Measurements from ENCODE around the gene OLFM2. TPM values are rescaled to one million over a fixed set of nuclear protein-coding genes. Genes with fewer than 3 reads are reported as not detected.
"Not testable (repeated sequence)": the region's sequence is repeated elsewhere in the genome, so short reads cannot be mapped to it uniquely, and the experiment has no call there.

OLFM2 gene
- total and polyA plus RNA-seq, 8 donors: 2.4 to 27.4 (median 8.7) TPM

DNA sequence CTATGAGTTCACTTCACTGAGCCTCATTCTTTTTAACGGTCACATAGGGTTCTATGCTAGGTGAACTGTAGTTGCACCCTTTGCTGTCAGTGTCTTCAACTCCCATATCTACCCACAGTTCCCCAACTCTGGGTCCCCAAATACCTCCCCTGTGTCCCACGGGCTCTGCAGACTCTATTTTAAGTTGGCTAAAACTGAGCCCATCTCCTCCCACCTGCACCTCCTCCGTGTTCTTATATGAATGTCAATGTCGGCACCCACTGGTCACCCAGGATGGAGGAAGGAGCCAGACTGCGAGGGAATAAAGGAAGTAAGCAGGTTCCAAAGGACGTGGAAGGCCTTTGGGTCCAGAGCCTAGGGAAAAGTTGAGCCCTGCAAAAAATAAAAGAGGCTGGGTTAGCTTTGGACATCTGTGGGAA is 102.0 kb downstream of the OLFM2 start:
- peaks cover 0 to 7% (median 0%) of the 10 kb centered on the region in 3 donors for H3K4me1 ChIP-seq
- H3K9me3 ChIP-seq: no peaks in the 10 kb centered on the region
- intact Hi-C loops (cut with DNase I): no loop called here
- DNase-seq (no peak), ATAC-seq (no peak), FAIRE-seq (no peak)
- no peaks in the 10 kb centered on the region for H3K27me3 ChIP-seq
- H3K4me3 ChIP-seq: peak overlapping the region in 2 of 4 donors; percentile 93 to 94
- whole genome bisulfite sequencing, 2 donors: 66 to 67% methylated on average over 6 of the region's 6 CpGs
- TF ChIP-seq, protein P1, sequence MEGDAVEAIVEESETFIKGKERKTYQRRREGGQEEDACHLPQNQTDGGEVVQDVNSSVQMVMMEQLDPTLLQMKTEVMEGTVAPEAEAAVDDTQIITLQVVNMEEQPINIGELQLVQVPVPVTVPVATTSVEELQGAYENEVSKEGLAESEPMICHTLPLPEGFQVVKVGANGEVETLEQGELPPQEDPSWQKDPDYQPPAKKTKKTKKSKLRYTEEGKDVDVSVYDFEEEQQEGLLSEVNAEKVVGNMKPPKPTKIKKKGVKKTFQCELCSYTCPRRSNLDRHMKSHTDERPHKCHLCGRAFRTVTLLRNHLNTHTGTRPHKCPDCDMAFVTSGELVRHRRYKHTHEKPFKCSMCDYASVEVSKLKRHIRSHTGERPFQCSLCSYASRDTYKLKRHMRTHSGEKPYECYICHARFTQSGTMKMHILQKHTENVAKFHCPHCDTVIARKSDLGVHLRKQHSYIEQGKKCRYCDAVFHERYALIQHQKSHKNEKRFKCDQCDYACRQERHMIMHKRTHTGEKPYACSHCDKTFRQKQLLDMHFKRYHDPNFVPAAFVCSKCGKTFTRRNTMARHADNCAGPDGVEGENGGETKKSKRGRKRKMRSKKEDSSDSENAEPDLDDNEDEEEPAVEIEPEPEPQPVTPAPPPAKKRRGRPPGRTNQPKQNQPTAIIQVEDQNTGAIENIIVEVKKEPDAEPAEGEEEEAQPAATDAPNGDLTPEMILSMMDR (IDR thresholded peaks at IDR 0.05): no peak
- peaks cover 0 to 9% (median 0%) of the 10 kb centered on the region in 3 donors for H3K36me3 ChIP-seq
- H3K27ac ChIP-seq: peak overlapping the region in 1 of 4 donors; percentile 42

DNA sequence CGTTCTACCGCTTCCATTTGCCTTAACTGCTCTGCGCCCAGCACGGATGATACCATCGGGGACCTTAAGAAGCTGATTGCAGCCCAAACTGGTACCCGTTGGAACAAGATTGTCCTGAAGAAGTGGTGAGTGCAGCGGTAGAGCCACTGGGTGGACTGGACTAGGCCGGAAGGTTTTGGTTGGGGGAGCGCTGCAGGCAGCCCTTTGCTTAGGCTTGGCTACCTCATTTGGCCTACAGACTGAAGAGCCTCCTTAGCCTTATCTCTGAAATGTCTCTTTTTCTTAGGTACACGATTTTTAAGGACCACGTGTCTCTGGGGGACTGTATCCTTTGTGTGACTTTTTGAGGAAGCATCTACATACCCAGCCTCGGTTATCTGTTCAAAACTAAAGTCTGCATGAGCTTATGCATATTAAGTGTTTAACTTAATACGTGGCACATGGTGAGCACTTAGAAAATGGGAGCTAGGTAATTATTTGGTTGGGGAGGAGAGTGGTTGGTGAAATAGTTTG is 107.7 kb downstream of the OLFM2 start:
- TF ChIP-seq, protein P1 (IDR thresholded peaks at IDR 0.05): no peak
- H3K36me3 ChIP-seq: no peaks in the 10 kb centered on the region
- H3K27ac ChIP-seq: no peak overlapping the region
- peaks cover 0 to 16% (median 12%) of the 10 kb centered on the region in 3 donors for H3K4me1 ChIP-seq
- no peaks in the 10 kb centered on the region for H3K9me3 ChIP-seq
- intact Hi-C loops (cut with DNase I): no loop called here
- ATAC-seq (no peak), FAIRE-seq (no peak), DNase-seq (no peak)
- peak overlapping the region; percentile 87 to 96 (median 92) for H3K4me3 ChIP-seq
- H3K27me3 ChIP-seq: no peaks in the 10 kb centered on the region
- 23 to 25% methylated on average over 13 of the region's 13 CpGs for WGBS, 2 donors

DNA sequence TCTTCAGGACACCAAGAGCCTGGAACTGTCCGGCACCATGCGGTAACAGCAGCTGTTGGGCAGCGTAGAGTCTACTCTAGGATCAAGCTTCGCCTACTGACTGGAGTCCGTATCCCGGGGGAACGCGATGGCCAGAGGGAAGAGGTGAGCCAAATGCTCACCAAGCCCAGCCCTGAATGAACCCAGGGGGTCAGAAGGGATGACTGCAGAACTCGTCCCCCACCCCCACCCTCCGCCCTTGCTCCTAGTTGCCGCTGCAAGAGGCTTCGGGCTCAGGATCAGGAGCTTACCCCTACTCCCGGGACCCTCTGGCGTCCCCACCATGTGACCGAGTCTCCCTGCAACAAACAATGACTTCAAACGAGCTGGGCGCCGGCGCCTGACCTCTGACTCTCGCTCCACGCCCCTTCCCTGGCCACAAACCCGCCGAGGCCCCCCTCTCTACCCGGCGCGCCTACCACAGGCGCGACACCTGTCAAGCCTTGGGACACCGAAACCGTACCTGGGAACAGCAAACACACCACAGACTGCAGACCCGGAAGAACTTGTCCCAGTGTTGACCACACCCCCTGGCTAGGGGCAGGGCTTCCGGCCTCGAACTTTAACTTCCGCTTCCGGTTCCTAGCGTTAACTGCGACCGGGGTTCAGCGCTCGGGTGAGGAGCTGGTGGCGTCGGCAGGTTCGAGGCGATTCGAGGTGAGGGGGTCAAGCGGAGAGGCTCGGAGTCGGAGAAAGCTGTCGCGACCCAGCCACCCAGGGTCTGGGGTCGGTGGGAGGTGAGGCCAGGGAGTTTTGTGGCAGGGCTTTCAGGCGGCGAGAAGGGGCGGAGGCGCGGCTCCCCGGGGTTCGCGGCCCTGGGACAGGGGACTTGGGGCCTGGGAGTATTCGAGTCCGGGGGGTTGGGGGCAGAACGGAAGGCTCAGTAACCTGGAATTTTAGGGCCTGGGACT is 108.8 kb downstream of the OLFM2 start, which contains the start of gene UBL5:
TSS of gene UBL5 (plus strand) at position 630 of the 950 bp plus-strand sequence. CDS start 420 bp downstream, outside the sequence.
- no peaks in the 10 kb centered on the region for H3K9me3 ChIP-seq
- H3K36me3 ChIP-seq: no peaks in the 10 kb centered on the region
- peak within 1 kb of the TSS; percentile 87 to 96 (median 92) for H3K4me3 ChIP-seq
- DNase-seq (peak; percentile 86 to 93 (median 88)), FAIRE-seq (no peak), ATAC-seq (peak; percentile 98 to 99 (median 99))
- TF ChIP-seq, protein P1 (IDR thresholded peaks at IDR 0.05): no peak
- H3K27ac ChIP-seq: peak within 1 kb of the TSS; percentile 60 to 81 (median 70)
- no peaks in the 10 kb centered on the region for H3K27me3 ChIP-seq
- intact Hi-C loops (cut with DNase I): no loop called here
- H3K4me1 ChIP-seq: peaks cover 0 to 16% (median 12%) of the 10 kb centered on the region in 3 donors
- 0% methylated on average over 60 to 62 of the region's 62 CpGs for WGBS, 2 donors

DNA sequence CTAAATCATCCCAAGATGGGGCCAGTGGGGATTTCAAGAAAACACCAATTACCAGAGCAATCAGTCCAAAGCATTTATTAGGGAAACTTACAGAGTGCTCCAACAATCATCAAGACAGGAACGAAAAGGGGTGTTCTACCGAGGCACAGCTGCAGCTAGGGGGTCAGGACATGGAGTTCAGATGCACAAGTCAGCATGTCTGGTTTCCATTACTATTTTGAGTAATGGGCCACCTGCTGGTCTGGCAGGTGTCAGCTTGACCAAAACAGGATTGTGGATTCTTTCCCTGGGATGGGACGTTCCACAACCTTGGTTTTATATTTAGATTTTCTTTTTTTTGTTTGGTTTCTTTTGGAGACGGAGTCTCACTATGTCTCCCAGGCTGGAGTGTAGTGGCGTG is 112.5 kb downstream of the OLFM2 start:
- Histone ChIP-seq H3K4me1 (peaks cover 0 to 13% (median 12%) of the 10 kb centered on the region in 3 donors), H3K9me3 (no peaks in the 10 kb centered on the region), H3K36me3 (no peaks in the 10 kb centered on the region), H3K27me3 (no peaks in the 10 kb centered on the region), H3K4me3 (no peak overlapping the region), H3K27ac (no peak overlapping the region)
- no peak for DNase-seq
- TF ChIP-seq, protein P1 (IDR thresholded peaks at IDR 0.05): no peak
- intact Hi-C loops (cut with DNase I): no loop called here
- ATAC-seq: no peak
- no peak for FAIRE-seq
- WGBS, 2 donors: 88 to 89% methylated on average over 5 of the region's 5 CpGs

DNA sequence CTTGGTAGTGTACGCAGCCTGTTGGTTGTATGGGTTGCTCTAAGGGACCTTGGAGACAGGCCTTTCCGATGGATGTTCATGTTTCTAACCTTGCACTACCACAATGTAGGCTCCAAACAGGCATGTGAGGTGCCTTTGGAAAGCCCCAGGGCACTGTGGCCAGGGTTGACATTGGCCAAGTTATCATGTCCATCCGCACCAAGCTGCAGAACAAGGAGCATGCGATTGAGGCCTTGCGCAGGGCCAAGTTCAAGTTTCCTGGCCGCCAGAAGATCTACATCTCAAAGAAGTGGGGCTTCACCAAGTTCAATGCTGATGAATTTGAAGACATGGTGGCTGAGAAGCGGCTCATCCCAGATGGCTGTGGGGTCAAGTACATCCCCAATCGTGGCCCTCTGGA is 116.3 kb downstream of the OLFM2 start:
- ATAC-seq; FAIRE-seq; H3K9me3 ChIP-seq; H3K27me3 ChIP-seq; H3K4me3 ChIP-seq; H3K36me3 ChIP-seq; intact Hi-C loops (cut with DNase I): not testable (repeated sequence)
- Histone ChIP-seq H3K4me1 (peaks cover 7 to 14% (median 8%) of the 10 kb centered on the region in 3 donors), H3K27ac (peak overlapping the region in 3 of 4 donors; percentile 43 to 68 (median 62))
- WGBS, 2 donors: 84 to 91% methylated on average over 8 of the region's 8 CpGs
- peak in 2 of 6 donors; percentile 34 to 41 for DNase-seq

Data from pancreas (tissue), 10 donors.